HepG2 (cell line): Measurements from ENCODE around the gene GGA1. TPM values are rescaled to one million over a fixed set of nuclear protein-coding genes. Genes with fewer than 3 reads are reported as not detected.

Experiments used
- ATAC-seq: fragments of 200-7000 bp; cut with Tn5 transposase; 3 replicates; pipeline ENCODE4 v1.9.1; 2020; ENCODE audit warnings: mild to moderate bottlenecking, moderate library complexity
- BruUV-seq: library from RNA; stranded (reverse); fragments of 400-500 nt; replicated peaks from 2 replicates; lab custom pipeline; 2021; lab: Mats Ljungman, UMichigan
- CTCF ChIA-PET: fragments of 300-600 bp; formaldehyde crosslinking; extraction: SDS; loops from one replicate; lab custom pipeline; 2021; ENCODE audit warnings: low total read pairs, inconsistent platforms, low intra/inter-chr PET ratio; lab: Yijun Ruan, JAX
- POLR2A ChIA-PET: fragments of 350-600 bp; sonication (Branson Sonifier 250); formaldehyde crosslinking; loops from one replicate; lab custom pipeline; 2020; ENCODE audit warnings: antibody characterized with exemption, inconsistent platforms; lab: Yijun Ruan, JAX
- DNase-seq: peaks from one replicate; pipeline ENCODE4 v3.0.0-alpha.2; 2015; ENCODE audit warnings: low spot score
- FAIRE-seq: peaks from 3 replicates; lab custom pipeline; 2011; peaks lifted over from hg19 to GRCh38; lab: Jason Lieb, UNC
- H2AFZ ChIP-seq: one replicate; pipeline ENCODE4 v1.6.1; 2011; ENCODE audit warnings: low read length, inconsistent platforms
- H3K27ac ChIP-seq: fragments of 300-600 bp; 3 replicates; pipeline ENCODE4 v1.8.0; 2011; ENCODE audit warnings: mixed run types, mild to moderate bottlenecking, mixed read lengths, low read length, inconsistent platforms; ENCODE audit not compliant: insufficient read depth; ENCODE audit errors: extremely low read length
- H3K27me3 ChIP-seq, 2 experiments: fragments of 200-600 bp in 1 of 2; 2 replicates in 1 of 2; 3 replicates in 1 of 2; pipeline versions ENCODE4 v1.6.0 to v1.8.0; 2011; ENCODE audit warnings: low read length in 2 of 2, mild to moderate bottlenecking in 2 of 2, moderate library complexity in 2 of 2, inconsistent platforms in 1 of 2; ENCODE audit not compliant: insufficient read depth in 2 of 2, control insufficient read depth in 1 of 2
- H3K36me3 ChIP-seq, 2 experiments: fragments of 200-600 bp in 1 of 2; replicated peaks in 1 of 2; 2 replicates in 1 of 2; 3 replicates in 1 of 2; pipeline versions ENCODE4 v1.5.1 to v1.8.0; 2011; ENCODE audit warnings: low read length in 2 of 2, inconsistent platforms in 1 of 2; ENCODE audit not compliant: insufficient read depth in 2 of 2, control insufficient read depth in 1 of 2
- H3K4me1 ChIP-seq: 2 replicates; pipeline ENCODE4 v1.5.1; 2012; ENCODE audit warnings: low read length, inconsistent platforms; ENCODE audit not compliant: insufficient read depth
- H3K4me2 ChIP-seq: 2 replicates; pipeline ENCODE4 v1.6.0; 2011; ENCODE audit warnings: low read depth, low read length, inconsistent platforms
- H3K4me3 ChIP-seq, 3 experiments: fragments of 200-600 bp in 1 of 3; sonication (generic), shearing (Covaris generic) in 1 of 3; replicated peaks in 1 of 3; 2 replicates each; pipeline ENCODE4 v1.5.1; 2011 to 2016; ENCODE audit warnings: low read length in 3 of 3, inconsistent platforms in 2 of 3, low read depth in 2 of 3, mild to moderate bottlenecking in 2 of 3, control low read depth in 1 of 3, mixed read lengths in 1 of 3; ENCODE audit not compliant: insufficient read depth in 1 of 3
- H3K79me2 ChIP-seq: one replicate; pipeline ENCODE4 v1.6.1; 2011; ENCODE audit warnings: low read length, inconsistent platforms; ENCODE audit not compliant: insufficient read depth
- H3K9ac ChIP-seq: 2 replicates; pipeline ENCODE4 v1.6.0; 2011; ENCODE audit warnings: mild to moderate bottlenecking, low read depth, low read length, inconsistent platforms; ENCODE audit not compliant: insufficient read depth
- H3K9me3 ChIP-seq: 2 replicates; pipeline ENCODE4 v1.5.1; 2012; ENCODE audit warnings: mild to moderate bottlenecking, low read length
- H4K20me1 ChIP-seq: 2 replicates; pipeline ENCODE4 v1.6.0; 2011; ENCODE audit warnings: inconsistent platforms, mild to moderate bottlenecking, low read length, moderate library complexity; ENCODE audit not compliant: insufficient read depth
- CBX1 ChIP-seq: IDR thresholded peaks from one replicate; pipeline ENCODE4 v1.6.1; 2016; ENCODE audit warnings: antibody characterized with exemption, low read depth
- ERF ChIP-seq: IDR thresholded peaks from 2 replicates; pipeline ENCODE4 v1.6.1; 2018; ENCODE audit warnings: missing biosample characterization, missing genetic modification reagents
- HIC2 ChIP-seq: sonication (generic); formaldehyde crosslinking; IDR thresholded peaks from 2 replicates; pipeline ENCODE4 v1.9.0; 2022; ENCODE audit warnings: low read depth, missing genetic modification reagents
- HIVEP1 ChIP-seq: sonication (generic); formaldehyde crosslinking; IDR thresholded peaks from 2 replicates; pipeline ENCODE4 v1.4.0; 2020; ENCODE audit warnings: mild to moderate bottlenecking, missing genetic modification reagents
- HNRNPK ChIP-seq: fragments of 200-400 bp; formaldehyde crosslinking; IDR thresholded peaks from 2 replicates; pipeline ENCODE4 v1.6.1; 2018; ENCODE audit warnings: low read length, low read depth, moderate library complexity, mild to moderate bottlenecking; ENCODE audit not compliant: poor library complexity, severe bottlenecking
- POLR2G ChIP-seq: fragments of 200-400 bp; formaldehyde crosslinking; IDR thresholded peaks from 2 replicates; pipeline ENCODE4 v1.6.1; 2018; ENCODE audit warnings: mild to moderate bottlenecking, low read depth, low read length, moderate library complexity
- ZNF136 ChIP-seq: sonication (generic); formaldehyde crosslinking; IDR thresholded peaks from 2 replicates; pipeline ENCODE4 v1.8.1; 2022; ENCODE audit warnings: low read depth, mild to moderate bottlenecking, moderate library complexity, missing genetic modification reagents
- ZNF24 ChIP-seq: fragments of 450-650 bp; IDR thresholded peaks from 2 replicates; pipeline ENCODE4 v1.6.1; 2017; ENCODE audit warnings: antibody characterized with exemption, mild to moderate bottlenecking
- ZNF407 ChIP-seq: sonication (generic); formaldehyde crosslinking; IDR thresholded peaks from one replicate; pipeline ENCODE4 v1.5.1; 2020; ENCODE audit warnings: mild to moderate bottlenecking, missing genetic modification reagents; ENCODE audit errors: not compliant biosample characterization
- ZNF503 ChIP-seq: sonication (generic); formaldehyde crosslinking; IDR thresholded peaks from 2 replicates; pipeline ENCODE4 v1.4.0; 2020; ENCODE audit warnings: missing genetic modification reagents
- ZNF737 ChIP-seq: sonication (generic); formaldehyde crosslinking; IDR thresholded peaks from 2 replicates; pipeline ENCODE4 v1.5.0; 2020; ENCODE audit warnings: missing genetic modification reagents, mild to moderate bottlenecking, borderline replicate concordance
- ZNF850 ChIP-seq: sonication (generic); formaldehyde crosslinking; conservative IDR thresholded peaks from 2 replicates; pipeline ENCODE4 v1.9.0; 2021; ENCODE audit warnings: mild to moderate bottlenecking, missing genetic modification reagents
- ZZZ3 ChIP-seq: sonication (generic); formaldehyde crosslinking; IDR thresholded peaks from 2 replicates; pipeline ENCODE4 v1.4.0; 2020; ENCODE audit warnings: missing genetic modification reagents, mild to moderate bottlenecking, borderline replicate concordance
- WGBS: methylation state at CpG from one replicate; pipeline ENCODE4 v1.1.6; 2017; ENCODE audit warnings: low lambda C conversion rate; 5-methylcytosine and 5-hydroxymethylcytosine counted together
- in situ Hi-C: cut with HindIII; loops from 2 replicates; pipeline ENCODE4 v1.10.0; 2017; ENCODE audit warnings: low pct_unique_long_range_greater_than_20kb; ENCODE audit not compliant: extremely low pct_ligation_motif_present
- intact Hi-C: fragments of 100-400 bp; cut with micrococcal nuclease; formaldehyde crosslinking; loops from one replicate; pipeline ENCODE4 v1.10.0; 2022; ENCODE audit not compliant: unreplicated experiment
- polyA plus RNA-seq, 8 experiments: library from polyadenylated mRNA; depleted of rRNA in 3 of 8; stranded (reverse) in 7 of 8; unstranded in 1 of 8; fragments of >200 nt; fragmentation: Illumina TruSeq in 4 of 8; extraction: Trizol in 4 of 8; gene quantifications; 2 replicates each; pipeline versions ENCODE4 v1.2.1 to v1.2.3, GENCODE V29; 2011 to 2016; ENCODE audit warnings: low read depth in 4 of 8, missing spikeins in 1 of 8, mixed read lengths in 1 of 8; ENCODE audit not compliant: insufficient read depth in 1 of 8
- total RNA-seq, 5 experiments: library from RNA; depleted of rRNA; stranded (reverse); fragments of >200 nt; fragmentation: Illumina TruSeq; extraction: Trizol; gene quantifications; 2 replicates each; pipeline ENCODE4 v1.2.3, GENCODE V29; 2016; ENCODE audit warnings: low read depth in 1 of 5

GGA1 gene
- total and polyA plus RNA-seq, 2 of the 13 experiments (the other 11 are each of a cell fraction or from before 2014, with no cell fraction given): 29.1 to 87.2 TPM

GRCh38 chr22:37628830-37629229, 20.2 kb downstream of the GGA1 start:
- Histone ChIP-seq H3K36me3 (peaks cover 2 to 8% of the 10 kb centered on the region in 2 experiments; a peak in 3 of 5 replicates), H3K4me3 (no peak overlapping the region), H3K4me2 (no peak overlapping the region), H3K4me1 (peaks cover 37% of the 10 kb centered on the region), H2AFZ (no peak overlapping the region), H3K9ac (no peak overlapping the region), H3K9me3 (no peaks in the 10 kb centered on the region), H3K27me3 (no peaks in the 10 kb centered on the region), H3K79me2 (no peaks in the 10 kb centered on the region), H4K20me1 (no peaks in the 10 kb centered on the region), H3K27ac (no peak overlapping the region)
- DNase-seq: no peak
- no peak for FAIRE-seq
- POLR2A ChIA-PET: no interaction called here
- intact Hi-C loops: no loop called here
- 92% methylated on average over 3 of the region's 8 CpGs for WGBS
- ATAC-seq: no peak
- no TSS peak for BruUV-seq
- in situ Hi-C loops: no loop called here
- CTCF ChIA-PET: no interaction called here
- no peak for TF ChIP-seq HIVEP1 (CRISPR knock-in tag)
- TF ChIP-seq CBX1: no peak
- no peak for TF ChIP-seq ZNF850
- no peak for TF ChIP-seq ZNF737
- TF ChIP-seq ZNF24: no peak
- no peak for TF ChIP-seq ZNF136 (CRISPR knock-in tag)
- TF ChIP-seq ERF: no peak
- TF ChIP-seq HIC2 (CRISPR knock-in tag): no peak
- TF ChIP-seq HNRNPK: no peak
- no peak for TF ChIP-seq ZZZ3 (CRISPR knock-in tag)
- TF ChIP-seq ZNF407: no peak
- 0 out of 2 replicates have a peak, but pooled peaks have one; percentile 9 for TF ChIP-seq POLR2G
- no peak for TF ChIP-seq ZNF503 (CRISPR knock-in tag)
